Measurements from ENCODE around the gene LRRC32.
A peak's percentile ranks its signal among the peaks of the same experiment; 100 is the strongest.

Gene LRRC32

GRCh38 chr11:76678321-76678720 lies 7.8 kb upstream of the LRRC32 start:
- no peak for TF ChIP-seq CTCF (conservative IDR thresholded peaks at IDR 0.05; ENCODE audit: low read depth, low read length)
- no peak for DNase-seq (ENCODE audit: low read depth)
- H3K4me3 ChIP-seq (ENCODE audit: low read depth, low read length) = no peak overlapping the region

- DNase-seq (ENCODE audit: low read depth) = no peak
- no peak for TF ChIP-seq CTCF (conservative IDR thresholded peaks at IDR 0.05; ENCODE audit: low read depth, low read length)
- H3K4me3 ChIP-seq (ENCODE audit: low read depth, low read length) = no peak overlapping the region
These were observed 6.9 kb upstream of the LRRC32 start for GRCh38 chr11:76677458-76677765.

- DNase-seq (ENCODE audit: low read depth) = no peak
- H3K4me3 ChIP-seq (ENCODE audit: low read depth, low read length) = no peak overlapping the region
- TF ChIP-seq CTCF (conservative IDR thresholded peaks at IDR 0.05; ENCODE audit: low read depth, low read length) = no peak
These were observed 6.3 kb upstream of the LRRC32 start for GRCh38 chr11:76676636-76677457.

GRCh38 chr11:76674517-76675400 lies 4.2 kb upstream of the LRRC32 start:
- no peak for DNase-seq (ENCODE audit: low read depth)
- no peak overlapping the region for H3K4me3 ChIP-seq (ENCODE audit: low read depth, low read length)
- TF ChIP-seq CTCF (conservative IDR thresholded peaks at IDR 0.05; ENCODE audit: low read depth, low read length) = peak; percentile 29

GRCh38 chr11:76673176-76674142 lies 2.9 kb upstream of the LRRC32 start:
- no peak for DNase-seq (ENCODE audit: low read depth)
- no peak overlapping the region for H3K4me3 ChIP-seq (ENCODE audit: low read depth, low read length)
- TF ChIP-seq CTCF (conservative IDR thresholded peaks at IDR 0.05; ENCODE audit: low read depth, low read length) = no peak

GRCh38 chr11:76672431-76673175 lies 2.1 kb upstream of the LRRC32 start:
- no peak for DNase-seq (ENCODE audit: low read depth)
- no peak for TF ChIP-seq CTCF (conservative IDR thresholded peaks at IDR 0.05; ENCODE audit: low read depth, low read length)
- H3K4me3 ChIP-seq (ENCODE audit: low read depth, low read length) = no peak overlapping the region
